IPS DF 6.9 (cell line): ENCODE data around the gene BMPR2.

Experiments
- DNase-seq: peaks from one replicate; pipeline ENCODE4 v3.0.0-alpha.2; 2013; ENCODE audit warnings: low read depth, low spot score
- H3K27ac ChIP-seq: one replicate; pipeline ENCODE4 v1.5.1; 2013; ENCODE audit warnings: low read length, control low read depth
- H3K27me3 ChIP-seq: 2 replicates; pipeline ENCODE4 v1.6.1; 2013; ENCODE audit warnings: mild to moderate bottlenecking, low read length; ENCODE audit not compliant: control insufficient read depth, insufficient read depth
- H3K36me3 ChIP-seq: 2 replicates; pipeline ENCODE4 v1.6.1; 2013; ENCODE audit warnings: low read length; ENCODE audit not compliant: control insufficient read depth, insufficient read depth
- H3K4me1 ChIP-seq: 2 replicates; pipeline ENCODE4 v1.6.1; 2013; ENCODE audit warnings: low read length; ENCODE audit not compliant: control insufficient read depth, insufficient read depth
- H3K4me3 ChIP-seq: 2 replicates; pipeline ENCODE4 v1.5.1; 2013; ENCODE audit warnings: mild to moderate bottlenecking, low read length
- H3K9me3 ChIP-seq: 2 replicates; pipeline ENCODE4 v1.6.1; 2013; ENCODE audit warnings: low read length, inconsistent platforms; ENCODE audit not compliant: control insufficient read depth, insufficient read depth
- WGBS: extraction: QIAGEN DNeasy Blood & Tissue Kit; methylation state at CpG from one replicate; pipeline ENCODE4 v1.1.7; 2013; ENCODE audit warnings: mixed read lengths, missing lambda C conversion rate; ENCODE audit not compliant: insufficient read length, insufficient coverage; 5-methylcytosine and 5-hydroxymethylcytosine counted together

The BMPR2 gene

GRCh38 chr2:202449344-202449743, 73.2 kb downstream of the BMPR2 start:
- no peaks in the 10 kb centered on the region for H3K4me1 ChIP-seq
- H3K27ac ChIP-seq = no peak overlapping the region
- DNase-seq = no peak
- no peaks in the 10 kb centered on the region for H3K27me3 ChIP-seq
- WGBS = no CpG with 5 or more reads among the region's 3 CpGs
- no peaks in the 10 kb centered on the region for H3K36me3 ChIP-seq
- H3K4me3 ChIP-seq = no peak overlapping the region
- H3K9me3 ChIP-seq = no peaks in the 10 kb centered on the region

GRCh38 chr2:202450785-202451184, 74.7 kb downstream of the BMPR2 start:
- Histone ChIP-seq H3K4me1 (no peaks in the 10 kb centered on the region), H3K27me3 (no peaks in the 10 kb centered on the region), H3K36me3 (no peaks in the 10 kb centered on the region), H3K4me3 (no peak overlapping the region), H3K27ac (no peak overlapping the region), H3K9me3 (no peaks in the 10 kb centered on the region)
- DNase-seq = no peak

GRCh38 chr2:202452744-202453143, 76.6 kb downstream of the BMPR2 start:
- H3K27ac ChIP-seq = no peak overlapping the region
- WGBS = 100% methylated on average over 1 of the region's 1 CpG
- H3K9me3 ChIP-seq = no peaks in the 10 kb centered on the region
- H3K4me1 ChIP-seq = no peaks in the 10 kb centered on the region
- no peak overlapping the region for H3K4me3 ChIP-seq
- DNase-seq = no peak
- no peaks in the 10 kb centered on the region for H3K27me3 ChIP-seq
- H3K36me3 ChIP-seq = no peaks in the 10 kb centered on the region

- H3K9me3 ChIP-seq = no peaks in the 10 kb centered on the region
- no peak for DNase-seq
- H3K27ac ChIP-seq = no peak overlapping the region
- H3K36me3 ChIP-seq = no peaks in the 10 kb centered on the region
- H3K4me1 ChIP-seq = no peaks in the 10 kb centered on the region
- WGBS = no CpG with 5 or more reads among the region's 3 CpGs
- H3K27me3 ChIP-seq = no peaks in the 10 kb centered on the region
- H3K4me3 ChIP-seq = no peak overlapping the region
Observed at GRCh38 chr2:202454536-202454935, 78.4 kb downstream of the BMPR2 start.

- Histone ChIP-seq H3K27ac (no peak overlapping the region), H3K36me3 (no peaks in the 10 kb centered on the region), H3K4me3 (no peak overlapping the region), H3K4me1 (no peaks in the 10 kb centered on the region), H3K9me3 (no peaks in the 10 kb centered on the region), H3K27me3 (no peaks in the 10 kb centered on the region)
- no peak for DNase-seq
- no CpG with 5 or more reads among the region's 1 CpG for WGBS
Observed at GRCh38 chr2:202455114-202455513, 79.0 kb downstream of the BMPR2 start.

GRCh38 chr2:202460119-202460518, 84.0 kb downstream of the BMPR2 start:
- no peaks in the 10 kb centered on the region for H3K4me1 ChIP-seq
- DNase-seq = no peak
- no CpG with 5 or more reads among the region's 2 CpGs for WGBS

GRCh38 chr2:202479090-202479489, 103.0 kb downstream of the BMPR2 start:
- no CpG with 5 or more reads among the region's 1 CpG for WGBS
- Histone ChIP-seq H3K9me3 (no peaks in the 10 kb centered on the region), H3K4me3 (no peak overlapping the region), H3K4me1 (no peaks in the 10 kb centered on the region), H3K27ac (no peak overlapping the region), H3K36me3 (no peaks in the 10 kb centered on the region), H3K27me3 (no peaks in the 10 kb centered on the region)
- no peak for DNase-seq

More at GRCh38 chr2:202460119-202460518, 84.0 kb downstream of the BMPR2 start:
- H3K9me3 ChIP-seq = no peaks in the 10 kb centered on the region
- H3K36me3 ChIP-seq = no peaks in the 10 kb centered on the region
- H3K27me3 ChIP-seq = no peaks in the 10 kb centered on the region
- no peak overlapping the region for H3K27ac ChIP-seq
- H3K4me3 ChIP-seq = no peak overlapping the region

GRCh38 chr2:202479610-202480009, 103.5 kb downstream of the BMPR2 start:
- DNase-seq = no peak
- no peak overlapping the region for H3K4me3 ChIP-seq
- H3K27me3 ChIP-seq = no peaks in the 10 kb centered on the region
- H3K4me1 ChIP-seq = no peaks in the 10 kb centered on the region
- H3K36me3 ChIP-seq = no peaks in the 10 kb centered on the region
- no peaks in the 10 kb centered on the region for H3K9me3 ChIP-seq
- WGBS = no CpG with 5 or more reads among the region's 1 CpG
- no peak overlapping the region for H3K27ac ChIP-seq

GRCh38 chr2:202486351-202486750, 110.2 kb downstream of the BMPR2 start:
- DNase-seq = no peak
- Histone ChIP-seq H3K4me3 (no peak overlapping the region), H3K27me3 (no peaks in the 10 kb centered on the region), H3K9me3 (no peaks in the 10 kb centered on the region), H3K36me3 (no peaks in the 10 kb centered on the region), H3K4me1 (no peaks in the 10 kb centered on the region), H3K27ac (no peak overlapping the region)
- WGBS = no CpG with 5 or more reads among the region's 8 CpGs

GRCh38 chr2:202488671-202489070, 112.5 kb downstream of the BMPR2 start:
- H3K36me3 ChIP-seq = no peaks in the 10 kb centered on the region
- H3K9me3 ChIP-seq = no peaks in the 10 kb centered on the region
- no peak for DNase-seq
- no peaks in the 10 kb centered on the region for H3K27me3 ChIP-seq
- no CpG with 5 or more reads among the region's 3 CpGs for WGBS
- H3K4me3 ChIP-seq = no peak overlapping the region
- no peaks in the 10 kb centered on the region for H3K4me1 ChIP-seq
- no peak overlapping the region for H3K27ac ChIP-seq

- Histone ChIP-seq H3K27me3 (no peaks in the 10 kb centered on the region), H3K4me1 (no peaks in the 10 kb centered on the region), H3K36me3 (no peaks in the 10 kb centered on the region), H3K4me3 (no peak overlapping the region), H3K27ac (no peak overlapping the region), H3K9me3 (no peaks in the 10 kb centered on the region)
- DNase-seq = no peak
Observed at GRCh38 chr2:202490479-202490878, 114.4 kb downstream of the BMPR2 start.
